Prostate gland (tissue), 2 donors: Measurements from ENCODE around the gene SNIP1. TPM values are rescaled to one million over a fixed set of nuclear protein-coding genes. Genes with fewer than 3 reads are reported as not detected.
"Not testable (repeated sequence)": the region's sequence is repeated elsewhere in the genome, so short reads cannot be mapped to it uniquely, and the experiment has no call there.

Experiments
- DNase-seq: peaks from one replicate; pipeline ENCODE4 v3.0.0-alpha.2; 2019; ENCODE audit warnings: low spot score
- H3K27ac ChIP-seq, 2 donors: fragments of 200-600 bp; sonication (generic); 2 replicates each; pipeline ENCODE4 v1.5.1; 2017 to 2019
- H3K27me3 ChIP-seq: fragments of 200-600 bp; sonication (generic); replicated peaks from 2 replicates; pipeline ENCODE4 v1.5.1; 2019; ENCODE audit not compliant: insufficient read depth
- H3K36me3 ChIP-seq, 2 donors: fragments of 200-600 bp; sonication (generic); 1 replicate in 1 of 2; 2 replicates in 1 of 2; pipeline versions ENCODE4 v1.5.1 to v1.8.1; 2017 to 2019
- H3K4me1 ChIP-seq: fragments of 200-600 bp; sonication (generic); replicated peaks from 2 replicates; pipeline ENCODE4 v1.5.1; 2019
- H3K4me3 ChIP-seq, 2 donors: fragments of 200-600 bp; sonication (generic); 2 replicates each; pipeline ENCODE4 v1.5.1; 2017 to 2019
- H3K9me3 ChIP-seq: fragments of 200-600 bp; sonication (generic); 2 replicates; pipeline ENCODE4 v1.5.1; 2017
- POLR2A ChIP-seq: fragments of 450-650 bp; IDR thresholded peaks from one replicate; pipeline ENCODE4 v1.6.1; 2016; ENCODE audit warnings: antibody characterized with exemption, mild to moderate bottlenecking
- POLR2AphosphoS5 ChIP-seq: sonication (generic); formaldehyde crosslinking; IDR thresholded peaks from one replicate; pipeline ENCODE4 v1.6.1; 2017; ENCODE audit warnings: antibody characterized with exemption
- WGBS: methylation state at CpG from one replicate; pipeline ENCODE4 v1.1.5; 2018; 5-methylcytosine and 5-hydroxymethylcytosine counted together
- intact Hi-C: fragments of 100-400 bp; cut with DNase I; formaldehyde crosslinking; loops from one replicate; pipeline ENCODE4 v1.14.2; 2022
- total RNA-seq, 2 donors: library from RNA; depleted of rRNA; stranded (reverse); fragments of >200 nt; gene quantifications; one replicate each; pipeline ENCODE4 v1.1.0, GENCODE V29; 2016
- TF ChIP-seq, protein P1 (sequence below), 4 experiments: fragments of 200-600 bp in 2 of 4; fragments of 450-650 bp in 2 of 4; sonication (generic) in 2 of 4; IDR thresholded peaks; 1 replicate in 3 of 4; 2 replicates in 1 of 4; pipeline ENCODE4 v1.5.1; 2016 to 2019; ENCODE audit warnings: antibody characterized with exemption in 4 of 4, mild to moderate bottlenecking in 2 of 4, moderate library complexity in 2 of 4

The SNIP1 gene
- total RNA-seq, 2 donors from 2014 or later, result 27.6 to 45.7 TPM

DNA sequence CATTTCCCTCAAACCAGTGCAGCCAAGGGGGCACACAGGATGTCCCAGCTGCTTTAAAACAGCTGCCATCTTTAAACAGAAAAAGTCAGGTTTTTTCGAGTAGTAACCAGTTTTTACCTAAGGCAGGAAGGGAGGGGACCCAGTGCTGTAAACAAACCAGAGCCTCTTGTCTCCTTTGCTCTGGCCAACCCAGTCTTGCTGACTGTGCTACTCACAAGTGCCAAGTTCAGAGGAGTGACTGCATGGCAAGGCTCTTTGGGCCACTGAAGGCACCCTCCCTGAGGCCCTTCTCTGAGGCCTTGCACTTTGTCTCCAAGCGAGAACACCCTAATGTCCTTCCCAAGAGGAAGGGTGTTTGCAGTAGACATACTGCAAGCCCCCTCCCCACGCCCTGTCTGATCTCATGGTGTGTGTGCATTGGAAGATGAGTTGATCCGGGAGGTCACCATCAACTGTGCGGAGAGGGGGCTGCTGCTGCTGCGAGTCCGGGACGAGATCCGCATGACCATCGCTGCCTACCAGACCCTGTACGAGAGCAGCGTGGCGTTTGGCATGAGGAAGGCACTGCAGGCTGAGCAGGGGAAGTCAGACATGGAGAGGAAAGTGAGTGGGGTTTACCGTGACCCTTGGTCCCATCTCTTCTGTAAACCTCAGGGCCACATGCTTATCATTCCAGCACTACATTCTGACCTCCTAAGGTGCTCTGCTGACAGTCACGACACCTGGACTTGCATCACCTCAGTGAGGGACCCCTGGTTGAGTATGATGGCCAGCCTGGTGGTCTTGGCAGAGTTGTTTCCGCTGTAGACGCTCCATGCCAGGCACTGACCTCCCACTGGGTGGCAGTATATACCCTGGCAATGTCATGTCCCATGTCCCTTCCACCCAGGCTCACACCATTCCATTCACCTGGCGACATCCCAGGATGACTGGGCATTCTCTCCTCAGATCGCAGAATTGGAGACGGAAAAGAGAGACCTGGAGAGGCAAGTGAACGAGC lies 7.3 kb upstream of the SNIP1 start:
- Histone ChIP-seq H3K36me3 (peaks cover 6 to 8% of the 10 kb centered on the region in 2 donors), H3K9me3 (no peaks in the 10 kb centered on the region), H3K27ac (no peak overlapping the region), H3K4me3 (no peak overlapping the region), H3K4me1 (no peaks in the 10 kb centered on the region), H3K27me3 (no peaks in the 10 kb centered on the region)
- intact Hi-C loops, result loop anchor here (2.0 kb wide), 1 partner anchor 121 kb away; no protein-coding TSS in a partner anchor
- TF ChIP-seq, protein P1, sequence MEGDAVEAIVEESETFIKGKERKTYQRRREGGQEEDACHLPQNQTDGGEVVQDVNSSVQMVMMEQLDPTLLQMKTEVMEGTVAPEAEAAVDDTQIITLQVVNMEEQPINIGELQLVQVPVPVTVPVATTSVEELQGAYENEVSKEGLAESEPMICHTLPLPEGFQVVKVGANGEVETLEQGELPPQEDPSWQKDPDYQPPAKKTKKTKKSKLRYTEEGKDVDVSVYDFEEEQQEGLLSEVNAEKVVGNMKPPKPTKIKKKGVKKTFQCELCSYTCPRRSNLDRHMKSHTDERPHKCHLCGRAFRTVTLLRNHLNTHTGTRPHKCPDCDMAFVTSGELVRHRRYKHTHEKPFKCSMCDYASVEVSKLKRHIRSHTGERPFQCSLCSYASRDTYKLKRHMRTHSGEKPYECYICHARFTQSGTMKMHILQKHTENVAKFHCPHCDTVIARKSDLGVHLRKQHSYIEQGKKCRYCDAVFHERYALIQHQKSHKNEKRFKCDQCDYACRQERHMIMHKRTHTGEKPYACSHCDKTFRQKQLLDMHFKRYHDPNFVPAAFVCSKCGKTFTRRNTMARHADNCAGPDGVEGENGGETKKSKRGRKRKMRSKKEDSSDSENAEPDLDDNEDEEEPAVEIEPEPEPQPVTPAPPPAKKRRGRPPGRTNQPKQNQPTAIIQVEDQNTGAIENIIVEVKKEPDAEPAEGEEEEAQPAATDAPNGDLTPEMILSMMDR (IDR thresholded peaks at IDR 0.05), result no peak
- TF ChIP-seq POLR2AphosphoS5 (no peak), POLR2A (no peak)
- WGBS, result 92% methylated on average over 21 of the region's 21 CpGs
- DNase-seq, result no peak

DNA sequence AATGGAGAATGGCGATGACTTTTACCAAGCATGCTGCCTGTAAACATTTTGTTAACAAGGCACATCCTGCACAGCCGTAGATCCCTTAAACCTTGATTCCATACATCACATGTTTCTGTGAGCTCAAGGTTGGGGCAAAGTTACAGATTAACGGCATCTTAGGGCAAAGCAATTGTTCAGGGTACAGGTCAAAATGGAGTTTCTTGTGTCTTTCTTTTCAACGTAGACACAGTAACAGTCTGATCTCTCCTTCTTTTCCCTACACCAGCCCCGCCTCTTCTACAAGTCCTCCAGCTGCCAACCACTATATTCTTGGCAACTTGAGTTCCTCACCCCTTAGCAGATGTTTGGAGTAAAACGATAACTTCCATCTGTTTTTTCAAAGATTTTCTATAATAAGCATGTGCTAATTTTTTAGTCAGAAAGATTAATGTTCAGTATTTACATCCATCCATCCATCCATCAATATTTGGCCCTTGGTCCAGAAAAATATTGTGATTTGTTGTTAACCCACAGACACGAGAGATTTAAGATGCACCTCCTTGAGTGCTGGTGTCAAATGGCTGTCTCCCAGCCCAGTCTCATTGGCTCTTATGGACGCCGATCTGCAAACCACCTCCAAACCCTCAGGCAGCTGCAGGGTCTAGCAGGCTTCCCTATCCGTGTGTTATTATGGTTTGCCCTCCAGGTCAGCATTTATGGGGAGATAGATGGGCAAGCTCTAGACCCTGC lies 6.5 kb upstream of the SNIP1 start:
- WGBS, result 70% methylated on average over 10 of the region's 10 CpGs
- TF ChIP-seq POLR2A, result no peak
- TF ChIP-seq POLR2AphosphoS5, result no peak
- TF ChIP-seq, protein P1 (IDR thresholded peaks at IDR 0.05), result no peak
- H3K27ac ChIP-seq, result no peak overlapping the region
- no peak overlapping the region for H3K4me3 ChIP-seq
- peaks cover 4% of the 10 kb centered on the region for H3K4me1 ChIP-seq
- intact Hi-C loops, result no loop called here
- no peaks in the 10 kb centered on the region for H3K27me3 ChIP-seq
- no peak for DNase-seq
- H3K36me3 ChIP-seq, result peaks cover 2 to 6% of the 10 kb centered on the region in 2 donors
- no peaks in the 10 kb centered on the region for H3K9me3 ChIP-seq

- not testable (repeated sequence) for H3K36me3 ChIP-seq, H3K9me3 ChIP-seq, H3K27ac ChIP-seq, H3K4me1 ChIP-seq, DNase-seq, H3K27me3 ChIP-seq, H3K4me3 ChIP-seq
- WGBS, result 70% methylated on average over 12 of the region's 12 CpGs
- intact Hi-C loops, result loop anchor here (10.0 kb wide), 1 partner anchor 245 kb away; the partner anchor contains the start of genes C1orf122 and YRDC
Measured at GRCh38 chr1:37559957-37560379, 5.9 kb upstream of the SNIP1 start.

- intact Hi-C loops, result loop anchor here (10.0 kb wide), 1 partner anchor 246 kb away; the partner anchor contains the start of genes C1orf122 and YRDC
- Histone ChIP-seq H3K36me3 (no peaks in the 10 kb centered on the region), H3K27me3 (no peaks in the 10 kb centered on the region), H3K4me1 (peaks cover 4% of the 10 kb centered on the region), H3K9me3 (no peaks in the 10 kb centered on the region), H3K27ac (no peak overlapping the region), H3K4me3 (no peak overlapping the region)
- TF ChIP-seq, protein P1 (IDR thresholded peaks at IDR 0.05), result no peak
- TF ChIP-seq POLR2A, result no peak
- TF ChIP-seq POLR2AphosphoS5, result no peak
- no peak for DNase-seq
- WGBS, result 93% methylated on average over 7 of the region's 7 CpGs
Measured at GRCh38 chr1:37559080-37559479, 5.0 kb upstream of the SNIP1 start.

GRCh38 chr1:37558411-37558810 lies 4.3 kb upstream of the SNIP1 start:
- Histone ChIP-seq H3K27me3 (no peaks in the 10 kb centered on the region), H3K36me3 (no peaks in the 10 kb centered on the region), H3K4me1 (peaks cover 4% of the 10 kb centered on the region), H3K4me3 (no peak overlapping the region), H3K9me3 (no peaks in the 10 kb centered on the region), H3K27ac (no peak overlapping the region)
- no peak for DNase-seq
- WGBS, result 100% methylated on average over 1 of the region's 1 CpG
- intact Hi-C loops, result loop anchor here (10.0 kb wide), 1 partner anchor 246 kb away; the partner anchor contains the start of genes C1orf122 and YRDC
- TF ChIP-seq, protein P1 (IDR thresholded peaks at IDR 0.05), result no peak
- TF ChIP-seq POLR2AphosphoS5 (no peak), POLR2A (no peak)
